HL-60 (cell line): ENCODE data around the gene BARX1.

Experiments used
- DNase-seq, 2 experiments: peaks; one replicate each; pipeline ENCODE4 v3.0.0-alpha.2; 2010 to 2020; ENCODE audit warnings: low read depth in 1 of 2, low spot score in 1 of 2
- H3K27ac ChIP-seq: fragments of 250-450 bp; sonication (Bioruptor Pico); replicated peaks from 2 replicates; pipeline ENCODE4 v1.5.1; 2020; ENCODE audit warnings: mild to moderate bottlenecking, moderate library complexity
- H3K27me3 ChIP-seq: fragments of 250-450 bp; sonication (Bioruptor Pico); 2 replicates; pipeline ENCODE4 v1.5.1; 2021; ENCODE audit warnings: mild to moderate bottlenecking, moderate library complexity; ENCODE audit not compliant: insufficient read depth, poor library complexity, severe bottlenecking
- H3K4me3 ChIP-seq: replicated peaks from 2 replicates; pipeline ENCODE4 v1.5.1; 2011; ENCODE audit warnings: mild to moderate bottlenecking, control low read depth, low read length; ENCODE audit not compliant: insufficient read depth
- CTCF ChIP-seq: IDR thresholded peaks from one replicate; pipeline ENCODE4 v1.5.1; 2011; ENCODE audit warnings: low read length, control low read depth, inconsistent platforms; ENCODE audit not compliant: insufficient read depth
- GABPA ChIP-seq: IDR thresholded peaks from 2 replicates; pipeline ENCODE4 v1.6.1; 2012; ENCODE audit warnings: low read depth
- POLR2AphosphoS5 ChIP-seq: IDR thresholded peaks from 2 replicates; pipeline ENCODE4 v1.6.1; 2012; ENCODE audit warnings: low read depth
- REST ChIP-seq: IDR thresholded peaks from 2 replicates; pipeline ENCODE4 v1.6.1; 2012; ENCODE audit warnings: low read depth; ENCODE audit not compliant: insufficient replicate concordance
- SPI1 ChIP-seq: IDR thresholded peaks from 2 replicates; pipeline ENCODE4 v1.6.1; 2012; ENCODE audit warnings: low read depth, mild to moderate bottlenecking, borderline replicate concordance

The BARX1 gene

GRCh38 chr9:93905473-93906133 is 49.6 kb downstream of the BARX1 start:
- no peak for TF ChIP-seq REST
- no peak for TF ChIP-seq CTCF
- no peak for TF ChIP-seq SPI1
- TF ChIP-seq GABPA = no peak
- no peak overlapping the region for H3K4me3 ChIP-seq
- no peak overlapping the region for H3K27ac ChIP-seq
- peaks cover 6% of the 10 kb centered on the region for H3K27me3 ChIP-seq
- DNase-seq = no peak

- DNase-seq = no peak
- TF ChIP-seq POLR2AphosphoS5 (no peak), GABPA (no peak), CTCF (no peak), REST (no peak), SPI1 (no peak)
- no peak overlapping the region for H3K4me3 ChIP-seq
- no peak overlapping the region for H3K27ac ChIP-seq
- peaks cover 6% of the 10 kb centered on the region for H3K27me3 ChIP-seq
These were observed 50.3 kb downstream of the BARX1 start for GRCh38 chr9:93904649-93905472.

- peaks cover 6% of the 10 kb centered on the region for H3K27me3 ChIP-seq
- no peak overlapping the region for H3K4me3 ChIP-seq
- no peak for TF ChIP-seq REST
- no peak for TF ChIP-seq GABPA
- TF ChIP-seq POLR2AphosphoS5 = no peak
- TF ChIP-seq CTCF = no peak
- DNase-seq = no peak
- H3K27ac ChIP-seq = no peak overlapping the region
These were observed 51.1 kb downstream of the BARX1 start for GRCh38 chr9:93903886-93904648.
